Chondrocyte (in vitro differentiated cells): ENCODE measurements around the gene INTS11. TPM values are rescaled to one million over a fixed set of nuclear protein-coding genes. Genes with fewer than 3 reads are reported as not detected.

ENCODE experiments used
- DNase-seq: peaks from one replicate; pipeline ENCODE4 v3.0.0; 2021; ENCODE audit warnings: mixed read lengths, low spot score
- H3K27ac Mint-ChIP-seq: one replicate; pipeline ENCODE4 v1.8.0; 2021; ENCODE audit warnings: mild to moderate bottlenecking, moderate library complexity, mixed read lengths; ENCODE audit not compliant: unreplicated experiment
- H3K27me3 Mint-ChIP-seq: 2 replicates; pipeline ENCODE4 v1.8.0; 2021; ENCODE audit warnings: low read depth, mixed read lengths
- H3K36me3 Mint-ChIP-seq: 2 replicates; pipeline ENCODE4 v1.8.0; 2021; ENCODE audit warnings: low read depth, mixed read lengths
- H3K4me1 Mint-ChIP-seq: 2 replicates; pipeline ENCODE4 v1.8.0; 2021; ENCODE audit warnings: low read depth, mild to moderate bottlenecking, mixed read lengths
- H3K4me3 Mint-ChIP-seq: one replicate; pipeline ENCODE4 v1.8.0; 2021; ENCODE audit warnings: mild to moderate bottlenecking, moderate library complexity, mixed read lengths; ENCODE audit not compliant: unreplicated experiment
- H3K9me3 Mint-ChIP-seq: 2 replicates; pipeline ENCODE4 v1.8.0; 2021; ENCODE audit warnings: low read depth, mixed read lengths
- total RNA-seq: library from RNA; stranded (reverse); gene quantifications from 3 replicates; pipeline ENCODE4 v1.2.1, GENCODE V29; 2021
- TF ChIP-seq, protein P1 (sequence below): fragments of 200-600 bp; sonication (generic); IDR thresholded peaks from 2 replicates; pipeline ENCODE4 v1.5.0; 2021; ENCODE audit warnings: antibody characterized with exemption, mild to moderate bottlenecking, moderate library complexity

Gene INTS11
- total RNA-seq, 1 donor from 2014 or later = 73.8 TPM

- no peak for DNase-seq
- H3K36me3 Mint-ChIP-seq = no peaks in the 10 kb centered on the region
- H3K27ac Mint-ChIP-seq = no peak overlapping the region
- H3K9me3 Mint-ChIP-seq = no peaks in the 10 kb centered on the region
- no peaks in the 10 kb centered on the region for H3K4me1 Mint-ChIP-seq
- TF ChIP-seq, protein P1, sequence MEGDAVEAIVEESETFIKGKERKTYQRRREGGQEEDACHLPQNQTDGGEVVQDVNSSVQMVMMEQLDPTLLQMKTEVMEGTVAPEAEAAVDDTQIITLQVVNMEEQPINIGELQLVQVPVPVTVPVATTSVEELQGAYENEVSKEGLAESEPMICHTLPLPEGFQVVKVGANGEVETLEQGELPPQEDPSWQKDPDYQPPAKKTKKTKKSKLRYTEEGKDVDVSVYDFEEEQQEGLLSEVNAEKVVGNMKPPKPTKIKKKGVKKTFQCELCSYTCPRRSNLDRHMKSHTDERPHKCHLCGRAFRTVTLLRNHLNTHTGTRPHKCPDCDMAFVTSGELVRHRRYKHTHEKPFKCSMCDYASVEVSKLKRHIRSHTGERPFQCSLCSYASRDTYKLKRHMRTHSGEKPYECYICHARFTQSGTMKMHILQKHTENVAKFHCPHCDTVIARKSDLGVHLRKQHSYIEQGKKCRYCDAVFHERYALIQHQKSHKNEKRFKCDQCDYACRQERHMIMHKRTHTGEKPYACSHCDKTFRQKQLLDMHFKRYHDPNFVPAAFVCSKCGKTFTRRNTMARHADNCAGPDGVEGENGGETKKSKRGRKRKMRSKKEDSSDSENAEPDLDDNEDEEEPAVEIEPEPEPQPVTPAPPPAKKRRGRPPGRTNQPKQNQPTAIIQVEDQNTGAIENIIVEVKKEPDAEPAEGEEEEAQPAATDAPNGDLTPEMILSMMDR = no peak
- no peak overlapping the region for H3K4me3 Mint-ChIP-seq
- H3K27me3 Mint-ChIP-seq = no peaks in the 10 kb centered on the region
Observed at GRCh38 chr1:1296070-1297061, 28.1 kb downstream of the INTS11 start.

GRCh38 chr1:1295154-1295923 lies 29.1 kb downstream of the INTS11 start:
- no peak for DNase-seq
- H3K4me3 Mint-ChIP-seq = no peak overlapping the region

DNA sequence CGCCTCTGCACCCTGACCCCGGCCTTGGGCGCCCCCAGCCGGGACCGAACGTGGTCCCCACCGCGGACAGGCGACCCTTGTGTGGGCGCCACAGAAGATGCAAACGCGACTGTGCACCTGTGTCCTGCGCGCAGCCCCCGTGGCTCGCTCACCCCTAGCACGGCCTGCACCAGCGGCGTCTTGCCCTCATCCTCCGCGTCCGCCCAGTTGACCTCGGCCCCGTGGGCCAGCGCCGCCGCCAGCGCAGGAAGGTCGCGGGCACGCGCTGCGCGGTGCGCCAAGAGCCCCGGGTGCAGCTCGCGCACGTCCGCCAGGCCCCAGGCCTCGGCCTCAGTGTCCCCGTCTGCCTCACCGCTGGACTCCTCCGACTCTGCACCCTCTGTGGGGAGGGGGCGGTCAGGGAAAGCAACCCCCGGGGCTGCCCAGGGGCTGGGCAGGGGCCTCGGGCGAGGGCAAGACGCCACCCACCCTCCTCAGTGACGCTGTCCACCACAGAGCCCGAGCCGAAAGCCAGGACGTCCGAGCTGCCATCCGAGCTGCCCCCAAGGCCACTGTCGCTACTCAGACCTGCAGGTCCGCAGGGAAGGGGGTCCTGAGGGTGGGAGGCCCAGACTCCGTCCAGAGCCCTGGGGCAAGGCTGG lies 30.1 kb downstream of the INTS11 start:
- H3K4me3 Mint-ChIP-seq = no peak overlapping the region
- no peaks in the 10 kb centered on the region for H3K27me3 Mint-ChIP-seq
- no peaks in the 10 kb centered on the region for H3K9me3 Mint-ChIP-seq
- DNase-seq = no peak
- TF ChIP-seq, protein P1 = no peak
- peaks cover 4% of the 10 kb centered on the region for H3K4me1 Mint-ChIP-seq
- no peaks in the 10 kb centered on the region for H3K36me3 Mint-ChIP-seq
- H3K27ac Mint-ChIP-seq = no peak overlapping the region

More at GRCh38 chr1:1295154-1295923, 29.1 kb downstream of the INTS11 start:
- Mint-ChIP-seq H3K9me3 (no peaks in the 10 kb centered on the region), H3K36me3 (no peaks in the 10 kb centered on the region), H3K4me1 (peaks cover 2% of the 10 kb centered on the region), H3K27ac (no peak overlapping the region), H3K27me3 (no peaks in the 10 kb centered on the region)
- TF ChIP-seq, protein P1 = no peak

DNA sequence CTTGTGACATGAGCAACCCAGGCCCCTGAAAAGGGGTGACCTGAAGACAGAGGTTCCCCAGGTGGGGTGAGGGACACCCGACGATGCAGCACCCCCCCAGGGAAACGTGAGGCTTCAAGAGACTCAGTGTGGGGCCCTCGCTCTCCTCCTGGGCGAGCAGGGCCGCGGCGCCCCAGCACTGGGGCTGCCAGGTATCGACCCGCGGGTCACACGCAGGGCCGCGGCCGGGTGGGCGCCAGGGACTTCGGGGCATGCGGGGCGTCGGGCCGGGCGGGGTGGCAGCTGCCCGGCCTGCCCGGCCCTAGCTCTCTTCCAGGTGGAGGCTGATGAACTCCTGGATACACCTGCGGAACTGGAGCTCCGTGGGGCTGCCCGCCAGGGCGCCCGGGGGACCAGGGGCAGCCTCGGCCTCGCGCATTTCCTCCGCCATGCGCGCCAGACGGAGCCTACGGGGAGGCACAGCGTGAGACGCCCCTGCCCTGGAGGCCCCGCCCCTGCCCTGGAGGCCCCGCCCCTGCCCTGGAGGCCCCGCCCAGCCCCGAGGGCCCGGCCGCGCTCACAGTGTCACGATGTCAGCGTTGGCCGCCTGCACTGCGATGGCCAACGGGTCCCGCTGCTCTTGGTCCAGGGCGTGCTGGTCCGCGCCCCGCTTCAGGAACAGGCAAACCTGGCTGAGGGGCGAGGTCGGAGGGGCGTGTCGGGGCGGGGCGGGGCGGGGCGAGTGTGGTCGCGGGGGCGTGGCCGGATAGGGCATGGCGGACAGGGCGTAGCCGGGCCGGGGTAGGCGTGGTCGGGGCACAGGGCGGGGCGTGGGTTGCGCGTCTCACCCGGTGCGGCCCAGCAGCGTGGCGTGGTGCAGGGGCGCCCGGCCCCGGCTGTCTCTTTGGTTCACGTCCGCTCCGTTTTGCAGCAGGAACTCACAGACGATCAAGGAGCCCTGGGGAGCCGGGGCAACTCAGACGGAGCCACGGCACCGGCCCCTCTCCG lies 30.9 kb downstream of the INTS11 start:
- H3K27ac Mint-ChIP-seq = no peak overlapping the region
- H3K4me3 Mint-ChIP-seq = no peak overlapping the region
- DNase-seq = no peak
- peaks cover 4% of the 10 kb centered on the region for H3K4me1 Mint-ChIP-seq
- TF ChIP-seq, protein P1 = no peak
- no peaks in the 10 kb centered on the region for H3K36me3 Mint-ChIP-seq
- no peaks in the 10 kb centered on the region for H3K9me3 Mint-ChIP-seq
- H3K27me3 Mint-ChIP-seq = no peaks in the 10 kb centered on the region
